ENCODE results near the gene ANTXR2. TPM values are rescaled to one million over a fixed set of nuclear protein-coding genes. Genes with fewer than 3 reads are reported as not detected.
"Not testable (repeated sequence)": the region's sequence is repeated elsewhere in the genome, so short reads cannot be mapped to it uniquely, and the experiment has no call there.

Gene ANTXR2
- total RNA-seq (2014; rRNA removed; shearing (Covaris generic)) = 29.2 and 33.1 TPM in 2 replicates

DNA sequence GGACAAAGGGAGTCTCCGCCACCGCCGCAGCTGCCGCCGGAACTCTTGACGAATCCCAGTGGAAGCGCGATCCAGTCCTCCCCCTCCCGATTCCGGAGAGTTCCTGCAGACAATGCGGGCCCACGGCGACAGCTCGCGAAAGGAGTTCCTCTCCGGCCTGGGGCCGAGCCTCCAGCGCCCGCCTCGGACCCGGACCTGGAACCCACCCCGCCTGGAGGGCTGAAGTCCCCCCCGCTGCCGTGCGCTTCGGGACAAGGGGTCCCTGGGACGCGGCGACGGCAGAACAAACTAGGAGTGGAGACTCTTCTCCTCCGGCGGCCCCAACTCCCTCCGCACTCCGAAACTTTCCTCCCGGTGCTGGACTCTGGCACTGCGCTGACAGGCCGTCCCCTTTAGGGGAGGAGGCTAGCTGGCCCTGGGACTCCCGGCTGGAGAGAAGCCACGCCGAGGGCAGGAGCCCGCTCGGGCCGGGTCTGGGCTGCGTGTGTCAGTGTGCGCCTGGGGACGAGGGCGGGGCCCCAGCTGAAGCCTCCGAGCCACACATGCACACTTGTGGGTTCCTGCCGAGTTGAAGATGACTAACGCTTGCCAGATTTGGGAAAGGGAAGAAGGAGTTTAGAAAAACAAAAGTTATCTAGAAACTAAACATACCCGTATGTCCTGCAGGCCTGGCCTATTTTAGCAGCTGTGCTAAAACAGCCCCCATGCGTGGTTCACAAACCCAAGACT, at the start of gene ANTXR2:
ANTXR2 (minus strand) TSS at position 486 of the 729 bp plus-strand sequence. CDS start 669 bp downstream, outside the sequence.
- DNase-seq (ENCODE audit: low spot score) = peak; percentile 74

DNA sequence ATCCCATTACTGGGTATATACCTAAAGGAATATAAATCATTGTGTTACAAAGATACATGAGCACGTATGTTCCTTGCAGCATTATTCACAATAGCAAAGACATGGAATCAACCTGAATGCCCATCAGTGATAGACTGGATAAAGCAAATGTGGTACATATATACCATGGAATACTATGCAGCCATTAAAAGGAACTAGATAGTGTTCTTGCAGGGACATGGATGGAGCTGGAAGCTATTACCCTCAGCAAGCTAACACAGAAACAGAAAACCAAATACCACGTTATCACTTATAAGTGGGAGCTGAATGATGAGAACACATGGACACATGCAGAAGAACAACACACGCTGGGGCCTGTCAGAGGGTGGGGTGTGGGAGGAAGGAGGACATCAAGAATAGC, 48.8 kb upstream of the ANTXR2 start:
- DNase-seq (ENCODE audit: low spot score) = not testable (repeated sequence)

DNA sequence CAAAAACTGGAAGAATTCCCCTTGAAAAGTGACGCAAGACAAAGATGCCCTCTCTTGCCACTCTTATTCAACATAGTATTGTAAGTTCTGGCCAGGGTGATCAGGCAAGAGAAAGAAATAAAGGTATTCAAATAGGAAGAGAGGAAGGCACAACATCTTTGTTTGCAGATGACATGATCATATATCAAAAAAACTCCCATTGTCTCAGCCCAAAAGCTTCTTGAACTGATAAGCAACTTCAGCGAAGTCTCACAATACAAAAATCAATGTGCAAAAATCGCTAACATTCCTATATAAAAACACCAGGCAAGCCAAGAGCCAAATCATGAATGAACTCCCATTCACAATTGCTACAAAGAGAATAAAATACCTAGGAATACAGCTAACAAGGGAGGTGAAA, 46.6 kb upstream of the ANTXR2 start:
- not testable (repeated sequence) for DNase-seq (ENCODE audit: low spot score)

DNA sequence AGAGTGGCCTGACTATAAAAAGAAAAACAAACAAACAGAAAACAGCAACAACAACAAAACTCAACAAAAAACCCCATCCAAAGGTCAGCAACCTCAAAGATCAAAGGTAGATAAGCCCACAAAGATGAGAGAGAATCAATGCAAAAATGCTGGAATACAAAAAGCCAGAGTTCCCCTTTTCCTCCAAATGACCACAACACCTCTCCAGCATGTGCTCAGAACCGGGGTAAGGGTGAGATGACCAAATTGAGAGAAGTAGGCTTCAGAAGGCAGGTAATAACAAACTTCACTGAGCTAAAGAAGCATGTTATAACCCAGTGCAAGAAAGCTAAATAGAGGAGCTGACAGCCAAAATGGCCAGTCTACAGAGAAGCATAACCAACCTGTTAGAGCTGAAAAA, 43.5 kb upstream of the ANTXR2 start:
- DNase-seq (ENCODE audit: low spot score) = no peak

DNA sequence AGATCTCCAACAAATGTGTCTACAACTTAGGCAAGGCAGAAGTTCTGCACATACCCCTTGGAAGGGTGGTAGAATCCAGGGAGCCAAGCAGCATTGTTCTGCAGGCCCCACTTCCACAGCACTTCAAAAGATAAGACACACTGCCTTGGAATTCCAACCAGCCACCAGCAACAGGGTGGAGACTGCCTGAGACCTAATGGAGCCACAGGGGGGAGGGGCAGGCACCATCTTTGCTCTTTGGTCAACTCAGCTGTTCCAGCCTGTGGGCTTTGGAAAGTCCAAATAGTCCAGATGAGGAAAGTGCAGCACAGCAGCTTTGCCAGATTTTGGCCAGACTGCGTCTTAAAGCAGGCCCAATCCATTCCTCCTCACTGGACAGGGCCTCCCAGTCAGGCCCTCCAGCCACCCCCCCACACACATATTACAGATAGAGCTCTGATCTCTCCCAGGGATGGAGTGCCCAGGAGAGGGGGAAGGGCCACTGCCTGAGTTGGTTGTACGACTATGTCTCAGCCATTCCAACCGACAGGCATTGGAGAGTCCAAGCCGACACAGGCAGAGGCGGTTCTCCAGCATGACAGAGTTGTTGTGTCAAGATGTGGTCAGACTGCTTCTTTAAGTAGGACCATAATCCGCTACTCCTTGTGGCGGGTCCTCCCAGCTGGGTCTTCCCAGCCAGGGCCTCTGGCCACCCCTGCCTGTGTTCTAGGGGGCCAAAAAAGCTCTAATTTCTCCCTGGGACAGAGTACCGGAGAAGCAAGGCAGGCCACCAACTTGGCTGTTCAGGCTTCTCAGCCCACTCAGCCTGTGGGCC, 42.5 kb upstream of the ANTXR2 start:
- peak; percentile 18 for DNase-seq (ENCODE audit: low spot score)

DNA sequence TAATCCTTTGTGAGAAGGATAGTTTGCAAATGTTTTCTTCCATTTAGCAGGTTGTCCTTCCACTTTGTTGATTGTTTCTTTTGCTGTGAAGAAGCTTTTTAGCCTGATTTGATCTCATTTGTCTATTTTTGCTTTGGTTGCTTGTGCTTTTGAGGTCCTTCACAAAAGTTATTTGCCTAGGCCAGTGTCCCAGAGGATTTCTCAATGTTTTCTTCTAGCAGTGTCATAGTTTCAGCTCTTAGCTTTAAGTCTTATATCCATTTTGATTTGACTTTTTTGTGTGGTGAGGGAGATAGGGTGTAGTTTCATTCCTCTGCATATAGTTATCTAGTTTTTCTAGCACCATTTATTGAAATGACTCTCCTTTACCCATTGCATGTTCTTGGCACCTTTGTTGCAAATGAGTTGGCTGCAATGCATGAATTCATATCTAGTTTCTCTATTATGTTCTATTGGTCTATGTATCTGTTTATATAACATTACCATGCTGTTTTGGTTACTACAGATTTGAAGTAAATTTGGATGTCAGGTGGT, 41.8 kb upstream of the ANTXR2 start:
- DNase-seq (ENCODE audit: low spot score) = no peak

DNA sequence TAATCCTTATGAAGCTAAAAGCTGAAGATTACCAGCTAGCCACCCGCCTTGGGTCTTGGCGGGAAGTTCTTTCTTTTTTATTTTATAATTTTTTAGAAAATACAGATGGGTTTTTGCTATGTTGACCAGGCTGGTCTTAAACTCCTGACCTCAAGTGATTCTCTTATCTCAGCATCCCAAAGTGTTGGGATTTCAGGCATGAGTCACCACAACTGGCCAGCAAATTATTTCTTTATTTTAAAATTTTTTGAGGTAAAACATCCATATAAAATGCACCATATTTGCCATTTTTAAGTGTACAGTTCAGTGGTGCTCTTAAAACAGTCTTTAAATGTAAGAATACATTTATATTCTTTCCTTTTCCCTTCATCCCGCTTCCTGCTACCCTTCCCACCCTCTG, 40.6 kb upstream of the ANTXR2 start:
- DNase-seq (ENCODE audit: low spot score) = no peak

DNA sequence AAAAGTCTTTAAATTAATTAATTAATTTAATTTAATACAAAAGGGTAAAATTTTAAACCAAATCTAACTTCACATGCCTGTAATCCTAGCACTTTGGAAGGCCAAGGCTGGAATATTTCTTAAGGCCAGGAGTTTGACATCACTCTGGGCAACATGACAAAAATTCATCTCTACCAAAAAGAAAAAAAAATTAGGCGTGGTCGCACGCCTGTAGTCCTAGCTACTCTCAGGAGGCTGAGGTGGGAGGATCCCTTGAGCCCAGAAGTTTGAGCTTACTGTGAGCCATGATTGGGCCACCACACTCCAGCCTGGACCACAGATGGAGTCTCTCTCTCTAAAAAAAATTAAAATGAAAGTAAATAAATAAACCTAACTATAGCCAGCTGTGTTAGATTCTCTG, 39.2 kb upstream of the ANTXR2 start:
- DNase-seq (ENCODE audit: low spot score) = no peak

DNA sequence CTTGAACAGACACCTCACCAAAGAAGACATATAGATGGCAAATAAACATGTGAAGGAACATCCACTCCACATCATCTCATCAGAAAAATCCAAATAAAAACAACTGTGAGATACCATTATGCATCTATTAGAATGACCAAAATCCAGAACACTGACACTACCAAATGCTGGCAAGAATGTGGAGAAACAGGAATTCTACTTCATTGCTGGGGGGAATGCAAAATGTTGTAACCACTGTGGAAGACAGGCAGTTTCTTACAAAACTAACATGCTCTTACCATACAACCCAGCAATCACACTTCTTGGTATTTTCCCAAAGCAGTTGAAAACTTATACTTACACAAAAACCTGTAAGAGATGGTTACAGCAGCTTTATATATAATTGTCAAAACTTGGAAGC, 38.2 kb upstream of the ANTXR2 start:
- DNase-seq (ENCODE audit: low spot score) = no peak

DNA sequence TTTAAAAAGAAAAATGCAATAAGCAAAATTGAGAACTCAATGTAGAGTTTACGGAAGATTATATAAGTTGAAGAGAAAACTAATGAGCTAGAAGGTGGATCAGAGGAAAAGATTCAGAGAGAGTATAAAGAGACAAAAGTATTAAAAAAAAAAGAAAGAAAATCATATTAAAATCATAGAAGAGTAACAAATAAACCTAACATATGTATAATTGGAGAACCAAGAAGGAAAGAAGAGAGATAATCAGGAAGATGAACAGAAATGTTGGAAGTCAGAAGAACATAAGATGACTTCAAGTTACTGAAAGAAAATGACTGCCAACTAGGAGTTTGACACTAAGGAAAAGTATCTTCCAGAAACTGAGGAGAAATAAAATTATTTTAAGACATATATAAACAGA, 34.3 kb upstream of the ANTXR2 start:
- DNase-seq (ENCODE audit: low spot score) = no peak

DNA sequence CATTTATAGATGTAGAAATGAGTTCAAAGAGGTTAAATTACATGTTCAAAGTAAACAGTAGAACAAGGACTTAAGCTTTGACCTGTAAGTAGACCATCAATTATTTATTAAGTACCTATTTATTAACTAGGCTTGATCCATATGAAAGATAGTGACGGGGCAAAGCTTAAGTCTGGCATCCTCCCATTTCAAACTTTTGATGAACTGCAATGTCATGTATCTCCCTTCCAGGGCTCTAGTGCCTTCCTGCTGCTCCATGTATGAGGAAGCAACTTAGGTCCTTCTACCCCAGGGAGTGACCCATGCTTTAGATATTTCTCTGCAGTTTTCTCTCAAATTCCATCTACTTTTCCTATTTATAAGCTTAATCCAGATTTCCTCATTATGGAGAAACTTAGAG, 31.9 kb upstream of the ANTXR2 start:
- DNase-seq (ENCODE audit: low spot score) = no peak

DNA sequence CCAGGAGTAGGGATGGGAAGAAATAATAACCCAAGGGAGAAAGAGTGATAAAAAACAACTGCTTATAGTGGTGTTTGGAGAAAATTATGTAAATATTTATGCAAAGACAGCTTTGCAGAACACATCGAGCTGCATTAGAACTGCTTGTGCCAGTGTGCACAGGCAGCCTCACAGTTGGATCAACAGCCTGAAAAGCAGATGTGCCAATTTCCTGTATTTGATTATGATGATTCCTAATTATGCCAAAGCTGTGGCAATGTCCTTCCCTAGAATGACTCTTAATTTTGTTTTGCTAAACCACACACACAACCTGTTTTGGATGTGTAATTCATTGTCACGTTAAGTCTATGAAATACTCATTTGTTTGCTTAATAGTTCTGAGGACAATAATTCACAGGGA, 30.6 kb upstream of the ANTXR2 start:
- DNase-seq (ENCODE audit: low spot score) = no peak

DNA sequence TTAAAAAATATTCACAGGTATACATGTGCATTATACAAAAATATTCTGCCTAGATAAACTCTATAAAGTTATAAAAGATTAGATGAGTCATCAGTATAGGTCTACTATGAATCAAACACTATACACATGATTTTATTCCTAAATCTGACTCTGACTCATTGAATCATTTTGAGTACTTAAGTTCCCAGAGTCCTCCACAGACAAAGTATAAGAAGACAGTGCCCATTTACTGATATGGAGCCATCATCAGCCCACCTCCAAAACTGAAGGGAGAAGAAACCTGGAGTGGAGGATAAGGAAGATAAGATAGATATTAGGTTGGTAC, 28.7 kb upstream of the ANTXR2 start:
- no peak for DNase-seq (ENCODE audit: low spot score)

DNA sequence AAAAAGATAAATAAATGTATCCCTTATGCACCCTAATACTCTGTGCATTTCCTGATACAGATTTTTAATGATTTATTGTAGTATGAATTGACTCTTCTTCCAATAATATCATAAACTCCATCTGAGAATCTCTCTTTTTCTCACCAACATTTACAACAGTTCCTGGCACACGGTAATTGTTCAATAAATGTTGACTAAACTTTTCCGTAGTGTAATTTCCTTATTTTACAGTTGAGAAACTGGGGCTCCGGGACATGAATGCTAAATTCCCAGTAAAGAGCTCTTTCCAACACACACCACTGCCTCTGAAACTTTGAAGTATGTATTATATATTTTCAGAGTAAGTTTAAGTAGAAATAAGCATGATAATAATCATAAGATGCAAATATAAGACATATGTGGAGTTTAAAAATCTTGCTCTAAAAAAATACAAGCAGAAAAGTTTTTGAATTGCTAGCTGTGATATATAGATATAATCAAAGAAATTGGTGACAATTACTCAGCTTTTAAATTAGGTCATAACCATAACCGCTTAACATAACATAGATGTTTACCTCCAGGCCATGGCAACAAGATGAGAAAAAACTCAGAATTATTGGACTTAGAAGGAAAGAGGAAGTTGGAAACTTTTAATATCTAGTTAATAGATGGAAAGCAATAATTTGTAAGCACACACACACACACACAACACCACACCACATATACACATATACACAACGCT, 28.2 kb upstream of the ANTXR2 start:
- no peak for DNase-seq (ENCODE audit: low spot score)

DNA sequence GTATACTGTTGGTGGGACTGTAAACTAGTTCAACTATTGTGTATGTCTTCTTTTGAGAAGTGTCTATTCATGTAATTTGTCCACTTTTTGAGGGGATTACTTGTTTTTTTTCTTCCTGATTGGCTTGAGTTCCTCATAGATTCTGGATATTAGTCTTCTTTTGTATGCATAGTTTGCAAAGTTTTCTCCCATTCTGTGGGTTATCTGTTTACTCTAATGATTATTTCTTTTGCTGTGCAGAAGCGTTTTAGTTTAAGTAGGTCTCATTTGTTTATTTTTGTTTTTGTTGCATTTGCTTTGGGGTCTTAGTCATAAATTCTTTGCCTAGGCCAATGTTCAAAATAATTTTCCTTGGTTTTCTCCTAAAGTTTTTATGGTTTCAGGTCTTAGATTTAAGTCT, 26.6 kb upstream of the ANTXR2 start:
- DNase-seq (ENCODE audit: low spot score) = no peak

DNA sequence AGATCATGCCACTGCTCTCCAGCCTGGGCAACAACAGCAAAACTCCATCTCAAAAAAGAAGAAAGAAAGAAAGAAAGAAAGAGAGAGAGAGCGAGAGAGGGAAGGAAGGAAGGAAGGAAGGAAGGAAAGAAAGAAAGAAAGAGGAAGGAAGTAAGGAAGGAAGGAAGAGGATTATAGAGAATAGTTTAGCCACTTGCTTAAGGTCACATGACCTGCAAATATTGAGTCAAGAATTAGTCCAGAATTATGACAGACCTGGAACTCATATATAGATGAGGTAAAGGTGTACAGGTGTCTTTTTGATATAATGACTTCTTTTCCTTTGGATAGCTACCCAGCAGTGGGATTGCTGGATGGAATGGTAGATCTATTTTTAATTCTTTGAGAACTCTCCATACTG, 25.6 kb upstream of the ANTXR2 start:
- DNase-seq (ENCODE audit: low spot score) = no peak

DNA sequence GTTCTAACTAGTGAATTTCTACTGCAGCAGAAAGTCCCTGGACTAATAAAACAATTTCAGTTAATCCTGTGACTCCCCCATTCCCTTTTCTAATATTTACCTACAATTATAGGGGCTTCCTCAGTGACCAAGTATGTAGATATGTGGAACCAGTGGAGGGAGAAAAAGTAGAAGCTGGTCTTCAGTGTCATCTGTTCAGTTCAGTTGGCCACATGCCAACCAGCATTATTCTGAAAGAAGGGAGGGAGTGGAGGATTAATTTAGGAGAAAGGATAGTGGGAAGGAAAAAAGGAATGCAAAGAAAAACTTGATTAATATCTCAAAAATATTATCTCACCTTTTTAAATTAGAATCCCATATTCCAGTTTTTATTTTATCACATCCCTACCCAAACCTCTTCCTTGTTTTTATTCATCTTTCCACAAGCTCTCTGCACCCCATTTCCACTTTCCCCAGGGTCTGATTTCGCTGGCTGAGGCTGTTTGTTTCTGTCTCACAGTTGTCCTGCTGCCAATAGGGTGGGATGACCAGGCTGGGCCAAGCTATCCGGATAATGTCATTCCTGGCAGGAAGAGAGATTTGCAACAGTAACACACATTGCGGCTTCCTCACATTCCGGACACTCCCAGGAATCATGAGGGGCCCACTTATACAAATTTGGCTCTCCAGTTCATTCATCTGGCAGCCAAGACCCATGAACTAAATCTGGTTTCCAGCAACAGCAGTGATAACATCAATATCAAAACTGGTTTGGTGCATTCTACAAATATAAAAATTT, 24.6 kb upstream of the ANTXR2 start:
- peak; percentile 72 for DNase-seq (ENCODE audit: low spot score)

DNA sequence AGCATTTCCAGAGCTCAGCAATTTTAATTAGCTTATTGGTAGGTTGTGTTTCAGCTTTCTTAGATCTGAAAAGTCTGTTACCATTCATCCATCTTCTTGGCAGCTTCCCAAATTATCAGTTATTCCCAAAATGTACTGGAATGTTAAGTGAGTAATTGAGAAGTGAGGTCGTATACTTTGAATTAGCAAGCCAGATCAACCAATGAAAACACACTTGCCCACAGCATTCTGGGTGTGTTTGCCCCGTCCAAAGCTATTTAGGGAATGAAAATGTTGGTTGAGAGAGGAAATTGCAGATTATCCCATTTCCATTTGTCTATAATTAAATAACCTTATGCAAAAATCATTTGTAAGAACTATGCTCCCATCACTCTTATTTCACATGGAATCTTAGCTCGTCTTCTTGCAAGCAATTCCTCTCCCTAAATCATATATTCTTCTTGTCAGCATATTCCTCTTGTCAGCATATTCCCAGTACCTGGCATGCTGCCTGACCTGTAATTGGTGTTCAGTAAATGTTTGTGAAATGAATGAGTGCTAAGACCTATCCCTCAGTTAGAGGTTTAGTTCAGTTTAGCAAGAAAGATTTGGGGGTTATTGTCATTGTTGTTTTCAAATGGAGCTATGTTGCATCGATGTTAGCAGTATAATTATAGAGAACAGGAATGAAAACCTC, 23.3 kb upstream of the ANTXR2 start:
- no peak for DNase-seq (ENCODE audit: low spot score)

DNA sequence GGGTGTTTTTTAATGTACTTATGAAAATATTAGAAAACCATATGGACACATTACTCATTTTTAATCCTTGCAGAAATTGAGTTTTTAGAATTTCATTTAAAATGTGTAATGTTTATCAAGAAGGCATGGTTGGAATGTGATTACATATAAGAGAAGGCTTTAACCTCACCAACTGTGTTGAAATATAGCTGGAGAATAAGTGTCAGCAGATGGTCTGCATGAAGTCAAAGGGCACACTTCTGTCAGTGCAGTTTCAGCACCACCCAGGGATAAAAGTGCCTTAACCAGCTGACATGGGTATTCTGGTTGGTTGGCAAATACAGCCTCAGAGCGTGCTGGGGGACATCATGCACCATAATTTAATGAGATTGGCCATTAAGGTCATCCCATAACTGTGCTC, 21.2 kb upstream of the ANTXR2 start:
- no peak for DNase-seq (ENCODE audit: low spot score)

DNA sequence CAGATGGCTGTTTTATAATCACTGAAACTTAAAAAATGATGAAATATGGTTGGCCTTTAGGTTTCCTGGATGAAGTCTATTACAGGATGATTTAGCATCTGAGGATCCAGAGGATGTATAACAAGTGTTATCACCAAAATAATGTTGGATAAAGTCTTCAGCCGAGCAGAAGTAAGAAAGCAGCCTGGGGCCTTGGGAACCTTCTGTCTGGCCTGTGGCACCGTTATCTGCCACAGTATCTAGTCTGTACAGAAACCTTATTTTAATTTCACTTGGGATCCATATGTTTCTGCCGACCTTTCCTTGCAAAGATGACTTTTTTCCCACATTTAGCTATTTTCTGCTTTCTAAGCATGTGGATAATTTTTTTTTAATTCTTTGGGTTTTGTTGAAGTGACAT, 20.5 kb upstream of the ANTXR2 start:
- no peak for DNase-seq (ENCODE audit: low spot score)

DNA sequence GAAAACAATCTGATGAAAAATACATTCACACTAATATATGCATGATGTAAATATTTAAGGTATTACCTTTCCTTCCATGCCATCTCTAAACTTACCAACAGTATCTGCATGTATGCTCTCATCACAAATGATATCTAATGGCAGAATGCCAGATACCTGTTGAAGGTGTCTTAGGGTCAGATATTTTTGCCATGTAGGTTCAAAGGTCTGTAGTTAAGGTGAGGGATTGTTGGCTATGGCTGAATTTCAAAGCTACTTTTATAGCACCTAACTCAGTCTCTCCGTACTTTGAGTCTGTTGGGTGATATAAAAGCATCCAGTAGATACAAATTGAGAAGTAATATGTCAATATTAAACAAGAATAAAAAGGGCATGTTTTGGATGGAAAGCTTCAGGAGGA, 19.8 kb upstream of the ANTXR2 start:
- no peak for DNase-seq (ENCODE audit: low spot score)
